Measurements from ENCODE around the gene SLC18A3. TPM values are rescaled to one million over a fixed set of nuclear protein-coding genes. Genes with fewer than 3 reads are reported as not detected.

The SLC18A3 gene
- total and polyA plus RNA-seq, 3 donors from 2014 or later = not detected

DNA sequence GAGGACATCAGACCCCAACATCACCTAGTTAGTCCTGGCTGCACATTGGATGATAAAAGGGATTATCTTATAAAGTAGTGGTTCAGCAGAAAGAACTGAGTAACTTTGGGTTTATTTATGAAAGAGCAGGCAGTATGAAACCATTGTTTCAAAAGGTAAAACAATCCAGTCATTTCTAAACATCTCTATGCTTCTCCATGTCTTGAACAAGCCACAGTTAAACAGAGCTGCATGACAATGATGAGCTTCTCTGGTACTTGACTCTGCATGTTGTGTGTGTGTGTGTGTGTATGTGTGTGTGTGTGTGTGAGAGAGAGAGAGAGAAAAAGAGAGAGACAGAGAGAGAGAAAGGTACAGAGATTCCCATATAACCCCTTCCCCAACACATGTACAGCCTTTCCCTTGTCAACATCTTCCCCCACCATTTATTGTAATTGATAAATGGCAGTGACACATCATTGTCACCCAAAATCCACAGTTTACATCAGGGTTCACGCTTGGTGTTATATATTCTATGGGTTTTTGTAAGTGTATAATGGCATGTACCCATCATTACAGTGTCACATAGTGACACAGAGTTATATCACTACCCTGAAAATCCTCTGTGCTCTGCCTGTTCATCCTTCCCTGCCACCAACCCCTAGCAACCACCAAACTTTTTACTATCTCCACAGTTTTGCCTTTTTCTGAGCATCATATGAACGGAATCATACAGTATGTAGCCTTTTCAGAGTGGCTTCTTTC is 32.8 kb upstream of the SLC18A3 start:
- H3K4me3 ChIP-seq = no peak overlapping the region
- intact Hi-C loops (cut with DNase I; ENCODE audit: low total_unique reads) = no loop called here
- H3K4me1 ChIP-seq = no peaks in the 10 kb centered on the region
- no peaks in the 10 kb centered on the region for H3K27me3 ChIP-seq
- no peaks in the 10 kb centered on the region for H3K36me3 ChIP-seq (ENCODE audit: low read depth, missing control alignments)
- WGBS, 2 donors = 78 to 81% methylated on average over 2 of the region's 2 CpGs
- DNase-seq = no peak
- no peaks in the 10 kb centered on the region for H3K9me3 ChIP-seq
- TF ChIP-seq POLR2A (IDR thresholded peaks at IDR 0.05) = no peak
- TF ChIP-seq, protein P1, sequence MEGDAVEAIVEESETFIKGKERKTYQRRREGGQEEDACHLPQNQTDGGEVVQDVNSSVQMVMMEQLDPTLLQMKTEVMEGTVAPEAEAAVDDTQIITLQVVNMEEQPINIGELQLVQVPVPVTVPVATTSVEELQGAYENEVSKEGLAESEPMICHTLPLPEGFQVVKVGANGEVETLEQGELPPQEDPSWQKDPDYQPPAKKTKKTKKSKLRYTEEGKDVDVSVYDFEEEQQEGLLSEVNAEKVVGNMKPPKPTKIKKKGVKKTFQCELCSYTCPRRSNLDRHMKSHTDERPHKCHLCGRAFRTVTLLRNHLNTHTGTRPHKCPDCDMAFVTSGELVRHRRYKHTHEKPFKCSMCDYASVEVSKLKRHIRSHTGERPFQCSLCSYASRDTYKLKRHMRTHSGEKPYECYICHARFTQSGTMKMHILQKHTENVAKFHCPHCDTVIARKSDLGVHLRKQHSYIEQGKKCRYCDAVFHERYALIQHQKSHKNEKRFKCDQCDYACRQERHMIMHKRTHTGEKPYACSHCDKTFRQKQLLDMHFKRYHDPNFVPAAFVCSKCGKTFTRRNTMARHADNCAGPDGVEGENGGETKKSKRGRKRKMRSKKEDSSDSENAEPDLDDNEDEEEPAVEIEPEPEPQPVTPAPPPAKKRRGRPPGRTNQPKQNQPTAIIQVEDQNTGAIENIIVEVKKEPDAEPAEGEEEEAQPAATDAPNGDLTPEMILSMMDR (IDR thresholded peaks at IDR 0.05) = no peak
- no peak overlapping the region for H3K27ac ChIP-seq

DNA sequence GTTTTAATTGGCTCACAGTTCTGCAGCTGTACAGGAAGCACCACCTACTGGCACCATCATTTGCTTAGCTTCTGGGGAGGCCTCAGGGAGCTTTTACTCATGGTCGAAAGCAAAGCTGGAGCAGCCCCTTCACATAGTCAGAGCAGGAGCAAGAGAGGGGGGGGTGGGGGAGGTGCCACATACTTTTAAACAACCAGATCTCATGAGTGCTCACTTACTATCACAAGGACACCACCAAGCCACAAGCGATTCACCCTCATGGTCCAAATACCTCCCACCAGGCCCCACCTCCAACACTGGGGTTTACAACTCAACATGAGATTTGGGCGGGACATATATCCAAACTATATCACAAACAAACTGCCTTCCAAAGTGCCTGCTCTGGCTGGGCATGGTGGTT is 31.7 kb upstream of the SLC18A3 start:
- intact Hi-C loops (cut with DNase I; ENCODE audit: low total_unique reads) = no loop called here
- 85 to 87% methylated on average over 3 of the region's 3 CpGs for WGBS, 2 donors
- TF ChIP-seq POLR2A (IDR thresholded peaks at IDR 0.05) = no peak
- TF ChIP-seq, protein P1 (IDR thresholded peaks at IDR 0.05) = no peak
- H3K36me3 ChIP-seq (ENCODE audit: low read depth, missing control alignments) = no peaks in the 10 kb centered on the region
- no peaks in the 10 kb centered on the region for H3K4me1 ChIP-seq
- DNase-seq = no peak
- H3K27ac ChIP-seq = no peak overlapping the region
- H3K27me3 ChIP-seq = no peaks in the 10 kb centered on the region
- H3K4me3 ChIP-seq = no peak overlapping the region
- H3K9me3 ChIP-seq = no peaks in the 10 kb centered on the region

DNA sequence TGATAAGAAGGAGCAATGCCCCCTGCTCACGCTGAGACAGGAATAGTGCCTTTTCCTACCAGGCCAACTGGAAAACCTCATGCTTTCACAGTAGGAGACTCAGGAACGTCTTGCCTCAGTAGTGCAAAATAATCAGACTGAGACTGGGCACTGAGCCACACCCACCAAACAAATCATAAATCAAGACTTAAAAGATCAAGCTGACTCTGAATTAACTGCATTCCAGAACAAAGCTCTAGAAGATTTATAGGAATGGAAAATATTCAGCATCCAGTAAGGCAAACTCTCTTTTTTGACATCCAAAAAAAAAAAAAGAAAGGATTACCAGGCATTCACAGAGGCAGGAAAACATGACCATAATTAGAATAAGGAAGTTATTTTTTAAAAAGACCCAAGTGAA is 30.5 kb upstream of the SLC18A3 start:
- no peaks in the 10 kb centered on the region for H3K9me3 ChIP-seq
- no peak for DNase-seq
- H3K4me1 ChIP-seq = no peaks in the 10 kb centered on the region
- TF ChIP-seq POLR2A (IDR thresholded peaks at IDR 0.05) = no peak
- TF ChIP-seq, protein P1 (IDR thresholded peaks at IDR 0.05) = no peak
- WGBS, 2 donors = 42 to 57% methylated on average over 2 of the region's 2 CpGs
- H3K27me3 ChIP-seq = no peaks in the 10 kb centered on the region
- intact Hi-C loops (cut with DNase I; ENCODE audit: low total_unique reads) = no loop called here
- H3K4me3 ChIP-seq = no peak overlapping the region
- H3K27ac ChIP-seq = no peak overlapping the region
- no peaks in the 10 kb centered on the region for H3K36me3 ChIP-seq (ENCODE audit: low read depth, missing control alignments)

DNA sequence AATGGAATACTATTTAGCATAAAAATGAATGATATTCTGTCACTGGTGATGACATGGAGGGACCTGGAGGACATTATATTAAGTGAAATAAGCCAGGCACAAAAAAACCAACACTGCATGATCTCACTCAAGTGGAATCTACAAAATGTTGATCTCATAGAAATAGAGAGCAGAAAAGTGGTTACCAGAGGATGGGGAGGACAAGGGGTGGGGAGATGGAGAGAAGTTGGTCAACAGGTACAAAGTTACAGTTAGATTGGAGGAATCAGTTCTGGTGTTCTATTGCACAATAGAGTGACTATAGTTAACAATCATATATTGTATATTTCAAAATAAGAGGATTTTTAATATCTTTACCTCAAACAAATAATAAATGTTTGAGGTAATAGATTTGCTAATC is 24.7 kb upstream of the SLC18A3 start:
- H3K27ac ChIP-seq = no peak overlapping the region
- no peaks in the 10 kb centered on the region for H3K9me3 ChIP-seq
- H3K4me1 ChIP-seq = no peaks in the 10 kb centered on the region
- no peaks in the 10 kb centered on the region for H3K36me3 ChIP-seq (ENCODE audit: low read depth, missing control alignments)
- intact Hi-C loops (cut with DNase I; ENCODE audit: low total_unique reads) = no loop called here
- no peak for DNase-seq
- H3K27me3 ChIP-seq = no peaks in the 10 kb centered on the region
- H3K4me3 ChIP-seq = no peak overlapping the region
- no peak for TF ChIP-seq POLR2A (IDR thresholded peaks at IDR 0.05)
- TF ChIP-seq, protein P1 (IDR thresholded peaks at IDR 0.05) = no peak

DNA sequence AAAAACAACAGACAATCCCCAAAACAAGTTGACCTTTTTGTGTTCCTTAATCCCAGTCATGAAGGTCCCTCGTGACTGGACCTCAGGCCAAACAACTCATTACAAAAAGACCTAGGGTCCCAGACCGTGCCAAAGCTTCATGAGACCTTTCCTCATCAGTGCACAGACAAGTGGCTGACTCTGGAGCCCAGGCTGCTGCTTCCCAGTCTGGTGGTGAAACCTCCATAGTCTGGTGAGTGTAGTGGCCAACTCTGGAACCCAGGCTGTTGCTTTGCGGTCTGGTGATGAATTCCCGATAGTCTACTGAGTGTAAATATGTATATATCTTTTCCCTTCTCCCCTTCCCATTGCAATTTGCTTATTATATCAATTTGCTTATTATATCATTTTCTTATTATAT is 22.1 kb upstream of the SLC18A3 start:
- Histone ChIP-seq H3K4me3 (no peak overlapping the region), H3K9me3 (no peaks in the 10 kb centered on the region), H3K36me3 (ENCODE audit: low read depth, missing control alignments) (no peaks in the 10 kb centered on the region), H3K4me1 (no peaks in the 10 kb centered on the region), H3K27ac (no peak overlapping the region), H3K27me3 (no peaks in the 10 kb centered on the region)
- no peak for TF ChIP-seq POLR2A (IDR thresholded peaks at IDR 0.05)
- TF ChIP-seq, protein P1 (IDR thresholded peaks at IDR 0.05) = no peak
- 81 to 87% methylated on average over 4 of the region's 4 CpGs for WGBS, 2 donors
- no peak for DNase-seq
- intact Hi-C loops (cut with DNase I; ENCODE audit: low total_unique reads) = no loop called here

All from testis (tissue), 3 donors.